Tibial artery (tissue), 4 donors: Measurements from ENCODE around the gene TMEM204.

ENCODE experiments used
- DNase-seq, 2 donors: peaks; one replicate each; pipeline ENCODE4 v3.0.0-alpha.2; 2019
- H3K27ac ChIP-seq, 2 donors: fragments of 200-600 bp; sonication (generic) in 1 of 2; 1 replicate in 1 of 2; 2 replicates in 1 of 2; pipeline ENCODE4 v1.5.1; 2018 to 2019; ENCODE audit warnings: mild to moderate bottlenecking in 1 of 2
- H3K27me3 ChIP-seq, 2 donors: fragments of 200-600 bp; sonication (generic) in 1 of 2; one replicate each; pipeline versions ENCODE4 v1.5.1 to v1.6.0; 2016 to 2019
- H3K36me3 ChIP-seq, 3 donors: fragments of 200-600 bp; sonication (generic) in 2 of 3; one replicate each; pipeline ENCODE4 v1.5.1; 2016 to 2019; ENCODE audit warnings: mild to moderate bottlenecking in 2 of 3
- H3K4me1 ChIP-seq, 4 donors: fragments of 200-600 bp; sonication (generic) in 2 of 4; 1 replicate in 3 of 4; 2 replicates in 1 of 4; pipeline ENCODE4 v1.5.1; 2016 to 2019
- H3K4me3 ChIP-seq, 2 donors: fragments of 200-600 bp; sonication (generic) in 1 of 2; 1 replicate in 1 of 2; 2 replicates in 1 of 2; pipeline ENCODE4 v1.5.1; 2018 to 2019; ENCODE audit warnings: mild to moderate bottlenecking in 2 of 2
- H3K9me3 ChIP-seq, 3 donors: fragments of 200-600 bp; sonication (generic) in 1 of 3; one replicate each; pipeline ENCODE4 v1.5.1; 2016 to 2019
- intact Hi-C: fragments of 100-400 bp; cut with DNase I; formaldehyde crosslinking; loops from one replicate; pipeline ENCODE4 v1.15.0; 2023; ENCODE audit warnings: low total_unique reads
- TF ChIP-seq, protein P1 (sequence below), 2 experiments: fragments of 200-600 bp in 1 of 2; fragments of 450-650 bp in 1 of 2; IDR thresholded peaks; one replicate each; pipeline ENCODE4 v1.5.1; 2017 to 2019; ENCODE audit warnings: antibody characterized with exemption in 2 of 2, mild to moderate bottlenecking in 1 of 2, moderate library complexity in 1 of 2

The TMEM204 gene

GRCh38 chr16:1501630-1502029, 31.8 kb upstream of the TMEM204 start:
- Histone ChIP-seq H3K36me3 (peaks cover 58 to 94% (median 69%) of the 10 kb centered on the region in 3 donors), H3K4me3 (no peak overlapping the region), H3K27me3 (no peaks in the 10 kb centered on the region), H3K9me3 (no peaks in the 10 kb centered on the region), H3K27ac (no peak overlapping the region), H3K4me1 (no peaks in the 10 kb centered on the region)
- intact Hi-C loops: no loop called here
- no peak for DNase-seq
- TF ChIP-seq, protein P1, sequence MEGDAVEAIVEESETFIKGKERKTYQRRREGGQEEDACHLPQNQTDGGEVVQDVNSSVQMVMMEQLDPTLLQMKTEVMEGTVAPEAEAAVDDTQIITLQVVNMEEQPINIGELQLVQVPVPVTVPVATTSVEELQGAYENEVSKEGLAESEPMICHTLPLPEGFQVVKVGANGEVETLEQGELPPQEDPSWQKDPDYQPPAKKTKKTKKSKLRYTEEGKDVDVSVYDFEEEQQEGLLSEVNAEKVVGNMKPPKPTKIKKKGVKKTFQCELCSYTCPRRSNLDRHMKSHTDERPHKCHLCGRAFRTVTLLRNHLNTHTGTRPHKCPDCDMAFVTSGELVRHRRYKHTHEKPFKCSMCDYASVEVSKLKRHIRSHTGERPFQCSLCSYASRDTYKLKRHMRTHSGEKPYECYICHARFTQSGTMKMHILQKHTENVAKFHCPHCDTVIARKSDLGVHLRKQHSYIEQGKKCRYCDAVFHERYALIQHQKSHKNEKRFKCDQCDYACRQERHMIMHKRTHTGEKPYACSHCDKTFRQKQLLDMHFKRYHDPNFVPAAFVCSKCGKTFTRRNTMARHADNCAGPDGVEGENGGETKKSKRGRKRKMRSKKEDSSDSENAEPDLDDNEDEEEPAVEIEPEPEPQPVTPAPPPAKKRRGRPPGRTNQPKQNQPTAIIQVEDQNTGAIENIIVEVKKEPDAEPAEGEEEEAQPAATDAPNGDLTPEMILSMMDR (IDR thresholded peaks at IDR 0.05): no peak

DNA sequence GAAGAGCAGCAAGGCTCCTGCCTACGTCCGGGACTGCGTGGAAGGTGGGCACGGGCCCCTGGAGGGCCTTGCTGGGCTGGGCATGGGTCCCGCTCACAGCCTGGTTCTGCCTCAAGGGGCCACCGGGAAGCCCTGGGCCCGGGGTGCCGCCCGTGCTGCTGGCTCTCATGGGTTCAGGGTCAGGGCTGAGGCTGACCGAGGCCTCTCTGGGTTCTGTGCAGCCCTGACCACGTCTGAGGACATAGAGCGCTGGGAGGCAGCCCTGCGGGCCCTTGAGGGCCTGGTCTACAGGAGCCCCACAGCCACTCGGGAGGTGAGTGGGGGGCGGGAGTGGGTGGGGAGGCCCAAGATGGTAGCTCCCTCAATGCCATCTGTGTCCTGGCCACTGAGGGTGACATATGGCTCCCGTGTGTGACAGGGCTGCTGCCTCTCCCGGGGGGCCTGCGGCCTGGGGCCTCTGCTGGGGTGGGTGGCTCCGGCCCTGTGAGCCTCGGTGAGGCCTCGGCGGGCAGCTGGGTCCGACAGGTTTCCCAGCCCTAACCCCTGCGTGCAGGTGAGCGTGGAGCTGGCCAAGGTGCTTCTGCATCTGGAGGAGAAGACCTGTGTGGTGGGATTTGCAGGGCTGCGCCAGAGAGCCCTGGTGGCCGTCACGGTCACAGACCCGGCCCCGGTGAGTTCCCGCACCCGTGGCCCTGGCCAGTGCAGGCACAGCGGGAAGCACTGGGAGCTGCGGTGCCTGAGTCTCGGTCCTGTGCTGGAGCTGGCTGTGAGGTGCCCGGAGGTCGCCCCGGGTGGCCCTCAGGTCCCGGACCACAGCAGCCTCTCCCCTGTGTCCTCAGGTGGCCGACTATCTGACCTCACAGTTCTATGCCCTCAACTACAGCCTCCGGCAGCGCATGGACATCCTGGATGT, 31.1 kb upstream of the TMEM204 start:
- Histone ChIP-seq H3K9me3 (no peaks in the 10 kb centered on the region), H3K36me3 (peaks cover 52 to 94% (median 69%) of the 10 kb centered on the region in 3 donors), H3K27me3 (no peaks in the 10 kb centered on the region), H3K27ac (no peak overlapping the region), H3K4me1 (no peaks in the 10 kb centered on the region), H3K4me3 (no peak overlapping the region)
- no peak for DNase-seq
- TF ChIP-seq, protein P1 (IDR thresholded peaks at IDR 0.05): no peak
- intact Hi-C loops: no loop called here

DNA sequence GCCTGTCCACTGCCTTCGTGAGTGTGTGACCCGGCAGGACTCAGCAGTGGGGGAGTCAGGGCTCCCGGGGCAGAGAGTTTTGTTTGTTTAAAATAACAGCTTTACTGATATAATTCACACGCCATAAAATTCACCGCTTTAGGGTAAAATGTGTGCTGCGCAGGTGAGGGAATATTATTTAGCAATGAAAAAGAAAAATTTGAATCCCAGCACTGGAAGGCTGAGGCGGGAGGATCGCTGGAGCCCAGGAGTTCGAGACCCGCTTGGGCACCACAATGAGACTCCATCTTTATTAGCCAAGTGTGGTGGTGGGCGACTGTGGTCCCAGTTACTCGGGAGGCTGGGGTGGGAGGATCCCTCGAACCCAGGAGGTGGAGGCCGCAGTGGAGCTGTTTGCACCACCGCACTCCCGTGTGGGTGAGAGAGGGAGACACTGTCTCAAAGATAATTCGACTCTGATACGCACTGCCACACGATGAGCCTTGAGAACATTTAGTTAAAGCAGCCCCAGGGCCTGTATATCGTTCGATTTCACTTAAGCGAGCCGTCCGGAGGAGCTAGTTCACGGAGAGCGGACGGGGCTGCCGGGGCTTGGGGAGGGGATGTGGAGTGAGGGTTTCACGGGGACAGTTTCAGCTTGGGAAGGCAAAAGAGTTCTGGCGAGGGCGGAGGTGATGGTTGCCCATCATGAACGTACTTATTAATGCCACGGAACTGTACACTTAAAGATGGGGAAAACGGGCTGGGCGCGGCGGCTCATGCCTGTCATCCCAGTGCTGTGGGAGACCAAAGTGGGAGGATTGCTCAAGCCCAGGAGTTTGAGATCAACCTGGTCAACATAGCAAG, 30.1 kb upstream of the TMEM204 start:
- intact Hi-C loops: no loop called here
- TF ChIP-seq, protein P1 (IDR thresholded peaks at IDR 0.05): no peak
- Histone ChIP-seq H3K4me3 (no peak overlapping the region), H3K9me3 (no peaks in the 10 kb centered on the region), H3K4me1 (peaks cover 0 to 3% (median under 1%) of the 10 kb centered on the region in 4 donors), H3K36me3 (peaks cover 45 to 94% (median 66%) of the 10 kb centered on the region in 3 donors), H3K27me3 (no peaks in the 10 kb centered on the region), H3K27ac (no peak overlapping the region)
- DNase-seq: no peak

DNA sequence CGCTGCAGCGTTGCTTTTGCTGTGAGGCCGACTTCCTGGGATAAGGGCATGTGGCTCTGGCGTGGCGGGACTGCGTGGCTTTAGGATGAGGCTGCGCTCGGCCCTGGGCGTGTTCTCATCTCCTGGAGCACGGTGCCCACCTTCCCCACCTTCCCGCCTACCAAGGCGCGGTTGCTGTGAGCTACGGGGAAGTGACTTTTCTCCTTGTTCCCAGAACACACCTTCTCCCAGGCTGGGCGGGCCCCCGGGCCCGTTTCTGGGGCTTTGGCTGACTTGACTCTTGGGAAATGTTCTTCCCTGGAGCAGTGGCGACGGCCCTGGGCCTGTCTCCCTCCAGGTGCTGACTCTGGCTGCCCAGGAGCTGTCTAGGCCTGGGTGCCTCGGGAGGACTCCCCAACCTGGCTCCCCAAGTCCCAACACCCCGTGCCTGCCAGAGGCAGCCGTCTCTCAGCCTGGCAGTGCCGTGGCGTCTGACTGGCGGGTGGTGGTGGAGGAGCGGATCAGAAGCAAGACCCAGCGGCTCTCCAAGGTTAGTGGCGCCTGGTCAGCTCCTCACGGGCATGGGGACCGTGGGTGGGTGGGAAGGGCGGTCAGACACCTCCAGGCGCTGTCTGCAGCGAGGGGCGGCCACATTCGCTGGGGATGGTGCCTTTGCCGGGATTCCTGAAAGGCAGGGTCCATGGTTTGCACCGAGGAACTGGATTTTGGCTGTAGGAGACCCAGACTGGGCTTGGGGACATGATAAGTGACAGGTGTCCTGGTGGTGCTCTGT, 28.2 kb upstream of the TMEM204 start:
- Histone ChIP-seq H3K27ac (no peak overlapping the region), H3K4me1 (peaks cover 15 to 21% (median 18%) of the 10 kb centered on the region in 4 donors), H3K4me3 (no peak overlapping the region), H3K9me3 (no peaks in the 10 kb centered on the region), H3K27me3 (no peaks in the 10 kb centered on the region), H3K36me3 (peaks cover 30 to 96% (median 50%) of the 10 kb centered on the region in 3 donors)
- DNase-seq: no peak
- TF ChIP-seq, protein P1 (IDR thresholded peaks at IDR 0.05): no peak
- intact Hi-C loops: no loop called here

- Histone ChIP-seq H3K4me3 (no peak overlapping the region), H3K36me3 (peaks cover 24 to 93% (median 43%) of the 10 kb centered on the region in 3 donors)
These were observed 27.6 kb upstream of the TMEM204 start for GRCh38 chr16:1505912-1506311.

More at GRCh38 chr16:1505912-1506311, 27.6 kb upstream of the TMEM204 start:
- TF ChIP-seq, protein P1 (IDR thresholded peaks at IDR 0.05): no peak
- DNase-seq: no peak
- no peak overlapping the region for H3K27ac ChIP-seq
- peaks cover 16 to 28% (median 21%) of the 10 kb centered on the region in 4 donors for H3K4me1 ChIP-seq
- intact Hi-C loops: no loop called here
- no peaks in the 10 kb centered on the region for H3K27me3 ChIP-seq
- H3K9me3 ChIP-seq: no peaks in the 10 kb centered on the region
